Measurements from ENCODE around the gene BARHL1.
"Not testable (repeated sequence)": the region's sequence is repeated elsewhere in the genome, so short reads cannot be mapped to it uniquely, and the experiment has no call there.

Gene BARHL1

GRCh38 chr9:132564526-132564925 is 17.9 kb upstream of the BARHL1 start:
- TF ChIP-seq CTCF (IDR thresholded peaks at IDR 0.05): no peak
- DNase-seq (ENCODE audit: low spot score): no peak
- H3K27ac ChIP-seq: no peak overlapping the region

GRCh38 chr9:132568787-132569186 is 13.6 kb upstream of the BARHL1 start:
- not testable (repeated sequence) for DNase-seq (ENCODE audit: low spot score); H3K4me3 ChIP-seq; H3K27ac ChIP-seq

More at GRCh38 chr9:132564526-132564925, 17.9 kb upstream of the BARHL1 start:
- no peak overlapping the region for H3K4me3 ChIP-seq

GRCh38 chr9:132571806-132572600 is 10.4 kb upstream of the BARHL1 start:
- TF ChIP-seq CTCF (IDR thresholded peaks at IDR 0.05): no peak
- Histone ChIP-seq H3K27ac (no peak overlapping the region), H3K4me3 (no peak overlapping the region)
- DNase-seq (ENCODE audit: low spot score): no peak

- no peak for TF ChIP-seq CTCF (IDR thresholded peaks at IDR 0.05)
- no peak for DNase-seq (ENCODE audit: low spot score)
- Histone ChIP-seq H3K27ac (no peak overlapping the region), H3K4me3 (no peak overlapping the region)
These were observed 9.5 kb upstream of the BARHL1 start for GRCh38 chr9:132572921-132573320.

- Histone ChIP-seq H3K27ac (no peak overlapping the region), H3K4me3 (no peak overlapping the region)
- no peak for TF ChIP-seq CTCF (IDR thresholded peaks at IDR 0.05)
- no peak for DNase-seq (ENCODE audit: low spot score)
These were observed 7.3 kb upstream of the BARHL1 start for GRCh38 chr9:132575005-132575609.

- no peak for DNase-seq (ENCODE audit: low spot score)
These were observed 6.6 kb upstream of the BARHL1 start for GRCh38 chr9:132575811-132576210.

GRCh38 chr9:132577119-132577518 is 5.3 kb upstream of the BARHL1 start:
- H3K27ac ChIP-seq: no peak overlapping the region
- no peak for TF ChIP-seq CTCF (IDR thresholded peaks at IDR 0.05)
- no peak for DNase-seq (ENCODE audit: low spot score)
- H3K4me3 ChIP-seq: no peak overlapping the region

More at GRCh38 chr9:132575811-132576210, 6.6 kb upstream of the BARHL1 start:
- H3K4me3 ChIP-seq: no peak overlapping the region
- no peak for TF ChIP-seq CTCF (IDR thresholded peaks at IDR 0.05)
- H3K27ac ChIP-seq: no peak overlapping the region

Measured in coronary artery (tissue), 2 donors.